Glutamatergic neuron (in vitro differentiated cells): ENCODE measurements around the gene NTRK1. TPM values are rescaled to one million over a fixed set of nuclear protein-coding genes. Genes with fewer than 3 reads are reported as not detected.

Experiments used
- DNase-seq: peaks from one replicate; pipeline ENCODE4 v3.0.0; 2022
- H3K27ac Mint-ChIP-seq: one replicate; pipeline ENCODE4 v1.8.0; 2020; ENCODE audit warnings: mild to moderate bottlenecking, mixed read lengths, inconsistent platforms; ENCODE audit not compliant: unreplicated experiment
- H3K27me3 Mint-ChIP-seq: one replicate; pipeline ENCODE4 v1.8.0; 2020; ENCODE audit warnings: mild to moderate bottlenecking, moderate library complexity, mixed read lengths, inconsistent platforms; ENCODE audit not compliant: unreplicated experiment
- H3K36me3 Mint-ChIP-seq: one replicate; pipeline ENCODE4 v1.8.0; 2020; ENCODE audit warnings: mild to moderate bottlenecking, mixed read lengths, inconsistent platforms; ENCODE audit not compliant: unreplicated experiment
- H3K4me1 Mint-ChIP-seq: one replicate; pipeline ENCODE4 v1.8.0; 2020; ENCODE audit warnings: mild to moderate bottlenecking, low read depth, mixed read lengths, inconsistent platforms; ENCODE audit not compliant: unreplicated experiment
- H3K4me3 Mint-ChIP-seq: one replicate; pipeline ENCODE4 v1.8.0; 2020; ENCODE audit warnings: mild to moderate bottlenecking, mixed read lengths, inconsistent platforms; ENCODE audit not compliant: unreplicated experiment
- H3K9me3 Mint-ChIP-seq: one replicate; pipeline ENCODE4 v1.8.0; 2020; ENCODE audit warnings: mild to moderate bottlenecking, moderate library complexity, mixed read lengths, inconsistent platforms; ENCODE audit not compliant: unreplicated experiment
- CTCF ChIP-seq: fragments of 200-600 bp; sonication (generic); IDR thresholded peaks from one replicate; pipeline ENCODE4 v1.5.0; 2021; ENCODE audit not compliant: partially characterized antibody, unreplicated experiment
- total RNA-seq: library from RNA; stranded (reverse); fragmentation: NEBNext Ultra II Directional; extraction: Animal tissue kit (Norgen Biotek cat#: 25700); gene quantifications from one replicate; pipeline ENCODE4 v1.2.1, GENCODE V29; 2021; ENCODE audit not compliant: unreplicated experiment

Gene NTRK1
- total RNA-seq, 1 donor from 2014 or later: 296 TPM

GRCh38 chr1:156905176-156905575 lies 44.5 kb downstream of the NTRK1 start:
- H3K4me1 Mint-ChIP-seq: peaks cover 2% of the 10 kb centered on the region
- H3K9me3 Mint-ChIP-seq: peaks cover 4% of the 10 kb centered on the region
- no peak overlapping the region for H3K27ac Mint-ChIP-seq
- TF ChIP-seq CTCF: no peak
- no peaks in the 10 kb centered on the region for H3K36me3 Mint-ChIP-seq
- DNase-seq: no peak
- H3K27me3 Mint-ChIP-seq: peaks cover 16% of the 10 kb centered on the region
- no peak overlapping the region for H3K4me3 Mint-ChIP-seq

- peaks cover 2% of the 10 kb centered on the region for H3K4me1 Mint-ChIP-seq
- peaks cover 16% of the 10 kb centered on the region for H3K27me3 Mint-ChIP-seq
- TF ChIP-seq CTCF: no peak
- peaks cover 4% of the 10 kb centered on the region for H3K9me3 Mint-ChIP-seq
- H3K27ac Mint-ChIP-seq: no peak overlapping the region
- H3K4me3 Mint-ChIP-seq: no peak overlapping the region
- H3K36me3 Mint-ChIP-seq: no peaks in the 10 kb centered on the region
- no peak for DNase-seq
Measured at GRCh38 chr1:156905651-156906050, 45.0 kb downstream of the NTRK1 start.

GRCh38 chr1:156906206-156906906 lies 45.7 kb downstream of the NTRK1 start:
- Mint-ChIP-seq H3K4me3 (no peak overlapping the region), H3K4me1 (peaks cover 2% of the 10 kb centered on the region), H3K27me3 (peaks cover 15% of the 10 kb centered on the region), H3K9me3 (peaks cover 4% of the 10 kb centered on the region), H3K27ac (no peak overlapping the region), H3K36me3 (no peaks in the 10 kb centered on the region)
- TF ChIP-seq CTCF: no peak
- no peak for DNase-seq

- Mint-ChIP-seq H3K27me3 (peaks cover 6% of the 10 kb centered on the region), H3K4me1 (peaks cover 2% of the 10 kb centered on the region), H3K36me3 (no peaks in the 10 kb centered on the region), H3K27ac (no peak overlapping the region), H3K9me3 (peaks cover 1% of the 10 kb centered on the region), H3K4me3 (no peak overlapping the region)
- no peak for TF ChIP-seq CTCF
- no peak for DNase-seq
Measured at GRCh38 chr1:156908541-156908940, 47.9 kb downstream of the NTRK1 start.

GRCh38 chr1:156908955-156909354 lies 48.3 kb downstream of the NTRK1 start:
- no peak for DNase-seq
- no peak for TF ChIP-seq CTCF
- Mint-ChIP-seq H3K9me3 (peaks cover 1% of the 10 kb centered on the region), H3K36me3 (no peaks in the 10 kb centered on the region), H3K4me3 (no peak overlapping the region), H3K4me1 (peaks cover 3% of the 10 kb centered on the region), H3K27me3 (peaks cover 6% of the 10 kb centered on the region), H3K27ac (no peak overlapping the region)
